Upper lobe of left lung (tissue), 6 donors: ENCODE data around the gene PAQR3. TPM values are rescaled to one million over a fixed set of nuclear protein-coding genes. Genes with fewer than 3 reads are reported as not detected.

Experiments used
- ATAC-seq, 2 donors: fragments of 200-7000 bp; cut with Tn5 transposase; one replicate each; pipeline ENCODE4 v1.9.1; 2022; ENCODE audit warnings: mild to moderate bottlenecking in 2 of 2, moderate library complexity in 2 of 2; ENCODE audit not compliant: low FRiP score in 2 of 2
- DNase-seq, 2 donors: peaks; one replicate each; pipeline ENCODE4 v3.0.0-alpha.2; 2019 to 2020
- H3K27ac ChIP-seq, 4 donors: fragments of 200-600 bp; sonication (generic); one replicate each; pipeline ENCODE4 v1.5.1; 2016 to 2019
- H3K27me3 ChIP-seq, 4 donors: fragments of 200-600 bp; sonication (generic); one replicate each; pipeline ENCODE4 v1.5.1; 2017 to 2019
- H3K36me3 ChIP-seq, 4 donors: fragments of 200-600 bp; sonication (generic); one replicate each; pipeline ENCODE4 v1.5.1; 2016 to 2019
- H3K4me1 ChIP-seq, 4 donors: fragments of 200-600 bp; sonication (generic); one replicate each; pipeline ENCODE4 v1.5.1; 2018 to 2019
- H3K4me3 ChIP-seq, 4 donors: fragments of 200-600 bp; sonication (generic); one replicate each; pipeline ENCODE4 v1.5.1; 2017 to 2019; ENCODE audit warnings: mild to moderate bottlenecking in 2 of 4, moderate library complexity in 1 of 4
- H3K9me3 ChIP-seq, 4 donors: fragments of 200-600 bp; sonication (generic); one replicate each; pipeline ENCODE4 v1.5.1; 2018 to 2019
- CTCF ChIP-seq, 6 experiments: fragments of 450-650 bp in 4 of 6; fragments of 200-600 bp in 2 of 6; sonication (generic) in 2 of 6; IDR thresholded peaks; one replicate each; pipeline ENCODE4 v1.5.1; 2016 to 2019; ENCODE audit warnings: antibody characterized with exemption in 6 of 6
- EP300 ChIP-seq, 4 donors: sonication (generic); formaldehyde crosslinking; IDR thresholded peaks; one replicate each; pipeline ENCODE4 v1.5.1; 2017; ENCODE audit warnings: antibody characterized with exemption in 4 of 4, control low read depth in 2 of 4
- POLR2A ChIP-seq, 4 donors: fragments of 450-650 bp; IDR thresholded peaks; one replicate each; pipeline ENCODE4 v1.5.1; 2016 to 2017; ENCODE audit warnings: antibody characterized with exemption in 4 of 4, mild to moderate bottlenecking in 2 of 4
- POLR2AphosphoS5 ChIP-seq, 2 donors: sonication (generic); formaldehyde crosslinking; IDR thresholded peaks; one replicate each; pipeline ENCODE4 v1.5.1; 2017; ENCODE audit warnings: antibody characterized with exemption in 2 of 2
- WGBS, 2 donors: methylation state at CpG; one replicate each; pipeline ENCODE4 v1.1.5; 2017 to 2018; 5-methylcytosine and 5-hydroxymethylcytosine counted together
- total RNA-seq, 6 donors: library from RNA; depleted of rRNA in 4 of 6; stranded (reverse); fragments of >200 nt in 4 of 6; gene quantifications; one replicate each; pipeline versions ENCODE4 v1.1.0 to v1.2.1, GENCODE V29; 2016 to 2021
- donor health status: DM: no; HTN: no; CAD: no; lungs with moderate emphysema.
- donor health status: DM: no; HTN: yes; CAD: no; lungs with severe emphysema.

Gene PAQR3
- total RNA-seq, 6 donors from 2014 or later: 3.4 to 14.2 (median 9.0) TPM

GRCh38 chr4:78902298-78902697 lies 36.9 kb downstream of the PAQR3 start:
- no peaks in the 10 kb centered on the region for H3K9me3 ChIP-seq

GRCh38 chr4:78901882-78902281 lies 37.4 kb downstream of the PAQR3 start:
- Histone ChIP-seq H3K27ac (no peak overlapping the region), H3K4me3 (no peak overlapping the region), H3K36me3 (no peaks in the 10 kb centered on the region), H3K27me3 (no peaks in the 10 kb centered on the region), H3K4me1 (no peaks in the 10 kb centered on the region), H3K9me3 (no peaks in the 10 kb centered on the region)
- no peak for TF ChIP-seq POLR2A (IDR thresholded peaks at IDR 0.05)
- TF ChIP-seq CTCF (IDR thresholded peaks at IDR 0.05): no peak
- no peak for TF ChIP-seq POLR2AphosphoS5 (IDR thresholded peaks at IDR 0.05)
- TF ChIP-seq EP300 (IDR thresholded peaks at IDR 0.05): no peak
- DNase-seq (no peak), ATAC-seq (no peak)
- 64 to 66% methylated on average over 2 of the region's 2 CpGs for WGBS, 2 donors

More at GRCh38 chr4:78902298-78902697, 36.9 kb downstream of the PAQR3 start:
- Histone ChIP-seq H3K4me1 (no peaks in the 10 kb centered on the region), H3K4me3 (no peak overlapping the region), H3K27ac (no peak overlapping the region), H3K27me3 (no peaks in the 10 kb centered on the region), H3K36me3 (no peaks in the 10 kb centered on the region)
- no peak for TF ChIP-seq POLR2A (IDR thresholded peaks at IDR 0.05)
- TF ChIP-seq EP300 (IDR thresholded peaks at IDR 0.05): no peak
- TF ChIP-seq POLR2AphosphoS5 (IDR thresholded peaks at IDR 0.05): no peak
- no peak for TF ChIP-seq CTCF (IDR thresholded peaks at IDR 0.05)
- DNase-seq (no peak), ATAC-seq (no peak)
- 88 to 100% methylated on average over 1 of the region's 1 CpG for WGBS, 2 donors

GRCh38 chr4:78899302-78899701 lies 39.9 kb downstream of the PAQR3 start:
- Histone ChIP-seq H3K9me3 (no peaks in the 10 kb centered on the region), H3K36me3 (peaks cover 0 to 15% (median 0%) of the 10 kb centered on the region in 4 donors), H3K4me1 (no peaks in the 10 kb centered on the region), H3K27ac (no peak overlapping the region), H3K27me3 (no peaks in the 10 kb centered on the region), H3K4me3 (no peak overlapping the region)
- no peak for ATAC-seq
- no peak for DNase-seq
- TF ChIP-seq CTCF (IDR thresholded peaks at IDR 0.05) (no peak), POLR2AphosphoS5 (IDR thresholded peaks at IDR 0.05) (no peak), POLR2A (IDR thresholded peaks at IDR 0.05) (no peak), EP300 (IDR thresholded peaks at IDR 0.05) (no peak)

- no peaks in the 10 kb centered on the region for H3K4me1 ChIP-seq
- no peaks in the 10 kb centered on the region for H3K9me3 ChIP-seq
- H3K27me3 ChIP-seq: no peaks in the 10 kb centered on the region
- ATAC-seq (no peak), DNase-seq (no peak)
- peaks cover 0 to 35% (median 0%) of the 10 kb centered on the region in 4 donors for H3K36me3 ChIP-seq
- H3K27ac ChIP-seq: no peak overlapping the region
- no peak for TF ChIP-seq CTCF (IDR thresholded peaks at IDR 0.05)
- no peak for TF ChIP-seq POLR2AphosphoS5 (IDR thresholded peaks at IDR 0.05)
- no peak for TF ChIP-seq EP300 (IDR thresholded peaks at IDR 0.05)
- no peak for TF ChIP-seq POLR2A (IDR thresholded peaks at IDR 0.05)
- no peak overlapping the region for H3K4me3 ChIP-seq
These were observed 49.3 kb downstream of the PAQR3 start for GRCh38 chr4:78889955-78890354.

- no peaks in the 10 kb centered on the region for H3K4me1 ChIP-seq
- H3K27ac ChIP-seq: no peak overlapping the region
- H3K4me3 ChIP-seq: no peak overlapping the region
- TF ChIP-seq POLR2A (IDR thresholded peaks at IDR 0.05): no peak
- no peak for TF ChIP-seq EP300 (IDR thresholded peaks at IDR 0.05)
- no peak for TF ChIP-seq POLR2AphosphoS5 (IDR thresholded peaks at IDR 0.05)
- TF ChIP-seq CTCF (IDR thresholded peaks at IDR 0.05): no peak
- no peak for DNase-seq
- H3K27me3 ChIP-seq: no peaks in the 10 kb centered on the region
- ATAC-seq: no peak
- H3K9me3 ChIP-seq: no peaks in the 10 kb centered on the region
- peaks cover 0 to 15% (median 0%) of the 10 kb centered on the region in 4 donors for H3K36me3 ChIP-seq
These were observed 53.6 kb downstream of the PAQR3 start for GRCh38 chr4:78885598-78885997.
